Hepatocyte (in vitro differentiated cells): Measurements from ENCODE around the gene ING3.

Source experiments
- EZH2 ChIP-seq: fragments of 200-600 bp; sonication (generic); IDR thresholded peaks from 2 replicates; pipeline ENCODE4 v1.6.1; 2016; ENCODE audit warnings: antibody characterized with exemption, mild to moderate bottlenecking, borderline replicate concordance
- EZH2phosphoT487 ChIP-seq: fragments of 200-600 bp; sonication (generic); IDR thresholded peaks from one replicate; pipeline ENCODE4 v1.6.1; 2018; ENCODE audit warnings: antibody characterized with exemption, mild to moderate bottlenecking, low read depth, moderate library complexity; ENCODE audit not compliant: unreplicated experiment, severe bottlenecking
- TF ChIP-seq, protein P1 (sequence below): fragments of 200-600 bp; sonication (generic); IDR thresholded peaks from 2 replicates; pipeline ENCODE4 v1.5.1; 2016; ENCODE audit warnings: antibody characterized with exemption, mild to moderate bottlenecking; ENCODE audit not compliant: poor library complexity

DNA sequence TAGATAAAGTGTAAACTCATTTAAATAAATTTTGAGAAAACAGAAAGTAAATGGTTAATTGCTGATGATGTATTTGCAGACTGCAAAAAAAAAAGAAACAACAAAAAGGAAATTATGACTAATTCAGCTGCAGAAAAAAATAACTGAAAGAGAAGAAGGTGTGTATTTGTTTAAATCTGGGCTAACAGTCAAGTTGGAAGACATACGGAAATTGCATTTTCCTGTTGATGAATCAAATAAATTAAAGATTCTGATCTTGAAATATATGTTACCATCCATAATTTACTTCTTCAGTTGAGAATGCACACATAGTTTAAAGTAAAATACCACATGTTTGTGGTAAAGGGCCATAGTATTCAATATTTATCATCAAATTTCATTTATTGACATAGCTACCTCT is 19.3 kb upstream of the ING3 start:
- TF ChIP-seq, protein P1, sequence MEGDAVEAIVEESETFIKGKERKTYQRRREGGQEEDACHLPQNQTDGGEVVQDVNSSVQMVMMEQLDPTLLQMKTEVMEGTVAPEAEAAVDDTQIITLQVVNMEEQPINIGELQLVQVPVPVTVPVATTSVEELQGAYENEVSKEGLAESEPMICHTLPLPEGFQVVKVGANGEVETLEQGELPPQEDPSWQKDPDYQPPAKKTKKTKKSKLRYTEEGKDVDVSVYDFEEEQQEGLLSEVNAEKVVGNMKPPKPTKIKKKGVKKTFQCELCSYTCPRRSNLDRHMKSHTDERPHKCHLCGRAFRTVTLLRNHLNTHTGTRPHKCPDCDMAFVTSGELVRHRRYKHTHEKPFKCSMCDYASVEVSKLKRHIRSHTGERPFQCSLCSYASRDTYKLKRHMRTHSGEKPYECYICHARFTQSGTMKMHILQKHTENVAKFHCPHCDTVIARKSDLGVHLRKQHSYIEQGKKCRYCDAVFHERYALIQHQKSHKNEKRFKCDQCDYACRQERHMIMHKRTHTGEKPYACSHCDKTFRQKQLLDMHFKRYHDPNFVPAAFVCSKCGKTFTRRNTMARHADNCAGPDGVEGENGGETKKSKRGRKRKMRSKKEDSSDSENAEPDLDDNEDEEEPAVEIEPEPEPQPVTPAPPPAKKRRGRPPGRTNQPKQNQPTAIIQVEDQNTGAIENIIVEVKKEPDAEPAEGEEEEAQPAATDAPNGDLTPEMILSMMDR = no peak
- TF ChIP-seq EZH2phosphoT487 = no peak
- TF ChIP-seq EZH2 = no peak
